Measurements from ENCODE around the gene HCN3.
A peak's percentile ranks its signal among the peaks of the same experiment; 100 is the strongest.

DNA sequence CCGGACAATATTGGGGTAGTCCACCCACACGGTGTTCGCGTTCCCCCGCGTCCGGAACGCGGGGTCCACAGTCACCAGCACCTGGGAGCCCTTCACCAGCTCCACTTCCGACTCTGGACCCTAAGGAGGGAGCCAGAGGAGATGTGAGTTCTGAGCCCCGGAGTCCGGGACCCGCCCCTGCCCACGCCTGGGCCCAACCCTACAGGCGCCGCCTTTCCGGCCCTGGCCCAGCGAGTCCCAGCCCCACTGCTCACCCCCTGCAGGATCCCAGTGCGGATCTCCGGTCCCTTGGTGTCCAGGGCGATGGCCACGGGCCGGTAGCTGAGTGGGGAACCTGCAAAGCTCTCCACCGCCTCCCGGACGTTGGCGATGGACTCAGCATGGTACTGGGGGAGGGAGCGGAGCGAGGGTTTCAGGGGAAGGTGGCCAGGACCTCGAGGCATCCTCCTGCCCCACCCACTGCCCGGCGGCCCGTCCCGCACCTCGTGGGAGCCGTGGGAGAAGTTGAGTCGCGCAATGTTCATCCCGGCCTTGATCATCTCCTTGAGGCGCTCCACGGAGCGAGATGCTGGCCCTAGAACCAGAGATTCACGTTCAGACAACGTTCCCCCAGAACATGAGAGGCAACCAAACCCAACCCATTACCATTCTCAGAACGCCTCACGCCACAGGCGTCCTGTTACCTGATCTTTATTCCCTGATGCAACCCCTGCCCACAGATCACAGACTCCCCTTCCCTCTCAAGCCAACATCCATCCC, 18.1 kb downstream of the HCN3 start:
- TF ChIP-seq, protein P1, sequence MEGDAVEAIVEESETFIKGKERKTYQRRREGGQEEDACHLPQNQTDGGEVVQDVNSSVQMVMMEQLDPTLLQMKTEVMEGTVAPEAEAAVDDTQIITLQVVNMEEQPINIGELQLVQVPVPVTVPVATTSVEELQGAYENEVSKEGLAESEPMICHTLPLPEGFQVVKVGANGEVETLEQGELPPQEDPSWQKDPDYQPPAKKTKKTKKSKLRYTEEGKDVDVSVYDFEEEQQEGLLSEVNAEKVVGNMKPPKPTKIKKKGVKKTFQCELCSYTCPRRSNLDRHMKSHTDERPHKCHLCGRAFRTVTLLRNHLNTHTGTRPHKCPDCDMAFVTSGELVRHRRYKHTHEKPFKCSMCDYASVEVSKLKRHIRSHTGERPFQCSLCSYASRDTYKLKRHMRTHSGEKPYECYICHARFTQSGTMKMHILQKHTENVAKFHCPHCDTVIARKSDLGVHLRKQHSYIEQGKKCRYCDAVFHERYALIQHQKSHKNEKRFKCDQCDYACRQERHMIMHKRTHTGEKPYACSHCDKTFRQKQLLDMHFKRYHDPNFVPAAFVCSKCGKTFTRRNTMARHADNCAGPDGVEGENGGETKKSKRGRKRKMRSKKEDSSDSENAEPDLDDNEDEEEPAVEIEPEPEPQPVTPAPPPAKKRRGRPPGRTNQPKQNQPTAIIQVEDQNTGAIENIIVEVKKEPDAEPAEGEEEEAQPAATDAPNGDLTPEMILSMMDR (IDR thresholded peaks at IDR 0.05; ENCODE audit: extremely low read depth in 1 of 2, insufficient read depth in 1 of 2, low read depth in 1 of 2, low read length in 2 of 2): no peak
- TF ChIP-seq GATA2 (IDR thresholded peaks at IDR 0.05; ENCODE audit: insufficient read depth, insufficient read length, low read depth, low read length) (no peak), EZH2 (IDR thresholded peaks at IDR 0.05; ENCODE audit: borderline replicate concordance, low read depth, low read length, severe bottlenecking) (peak; percentile 91)
